Measurements from ENCODE around the gene RAB2B.

The RAB2B gene

GRCh38 chr14:21520767-21521166 lies 44.0 kb upstream of the RAB2B start:
- TF ChIP-seq, protein P1, sequence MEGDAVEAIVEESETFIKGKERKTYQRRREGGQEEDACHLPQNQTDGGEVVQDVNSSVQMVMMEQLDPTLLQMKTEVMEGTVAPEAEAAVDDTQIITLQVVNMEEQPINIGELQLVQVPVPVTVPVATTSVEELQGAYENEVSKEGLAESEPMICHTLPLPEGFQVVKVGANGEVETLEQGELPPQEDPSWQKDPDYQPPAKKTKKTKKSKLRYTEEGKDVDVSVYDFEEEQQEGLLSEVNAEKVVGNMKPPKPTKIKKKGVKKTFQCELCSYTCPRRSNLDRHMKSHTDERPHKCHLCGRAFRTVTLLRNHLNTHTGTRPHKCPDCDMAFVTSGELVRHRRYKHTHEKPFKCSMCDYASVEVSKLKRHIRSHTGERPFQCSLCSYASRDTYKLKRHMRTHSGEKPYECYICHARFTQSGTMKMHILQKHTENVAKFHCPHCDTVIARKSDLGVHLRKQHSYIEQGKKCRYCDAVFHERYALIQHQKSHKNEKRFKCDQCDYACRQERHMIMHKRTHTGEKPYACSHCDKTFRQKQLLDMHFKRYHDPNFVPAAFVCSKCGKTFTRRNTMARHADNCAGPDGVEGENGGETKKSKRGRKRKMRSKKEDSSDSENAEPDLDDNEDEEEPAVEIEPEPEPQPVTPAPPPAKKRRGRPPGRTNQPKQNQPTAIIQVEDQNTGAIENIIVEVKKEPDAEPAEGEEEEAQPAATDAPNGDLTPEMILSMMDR (IDR thresholded peaks at IDR 0.05) = no peak
- Histone ChIP-seq H3K27ac (no peak overlapping the region), H3K4me3 (no peak overlapping the region)
- DNase-seq (ENCODE audit: low spot score) = no peak

GRCh38 chr14:21518725-21519124 lies 42.0 kb upstream of the RAB2B start:
- TF ChIP-seq, protein P1 (IDR thresholded peaks at IDR 0.05) = no peak
- no peak overlapping the region for H3K4me3 ChIP-seq
- no peak for DNase-seq (ENCODE audit: low spot score)
- H3K27ac ChIP-seq = no peak overlapping the region

- TF ChIP-seq, protein P1 (IDR thresholded peaks at IDR 0.05) = no peak
- Histone ChIP-seq H3K4me3 (no peak overlapping the region), H3K27ac (no peak overlapping the region)
- DNase-seq (ENCODE audit: low spot score) = no peak
Observed at GRCh38 chr14:21514341-21514740, 37.6 kb upstream of the RAB2B start.

GRCh38 chr14:21510735-21511657 lies 34.2 kb upstream of the RAB2B start, which contains the start of gene METTL3:
METTL3 (minus strand) TSS chr14:21511340; CDS start chr14:21511223, 117 bp downstream.
- H3K27ac ChIP-seq = peak within 1 kb of the TSS; percentile 57 to 85
- peak; percentile 97 for DNase-seq (ENCODE audit: low spot score)
- peak within 1 kb of the TSS; percentile 98 for H3K4me3 ChIP-seq
- TF ChIP-seq, protein P1 (IDR thresholded peaks at IDR 0.05) = no peak

- no peak overlapping the region for H3K27ac ChIP-seq
- H3K4me3 ChIP-seq = peak overlapping the region; percentile 98
- no peak for DNase-seq (ENCODE audit: low spot score)
- TF ChIP-seq, protein P1 (IDR thresholded peaks at IDR 0.05) = no peak
Observed at GRCh38 chr14:21509432-21510143, 32.8 kb upstream of the RAB2B start.

- Histone ChIP-seq H3K4me3 (no peak overlapping the region), H3K27ac (no peak overlapping the region)
- DNase-seq (ENCODE audit: low spot score) = no peak
- TF ChIP-seq, protein P1 (IDR thresholded peaks at IDR 0.05) = no peak
Observed at GRCh38 chr14:21506557-21506956, 29.8 kb upstream of the RAB2B start.

Data from coronary artery (tissue), 2 donors.